ENCODE results near the gene CDC27. TPM values are rescaled to one million over a fixed set of nuclear protein-coding genes. Genes with fewer than 3 reads are reported as not detected.
"Not testable (repeated sequence)": the region's sequence is repeated elsewhere in the genome, so short reads cannot be mapped to it uniquely, and the experiment has no call there.

CDC27 gene
- total RNA-seq, 1 donor from 2014 or later, result 76.6 TPM

GRCh38 chr17:47177261-47177660 lies 11.8 kb downstream of the CDC27 start:
- no peak for DNase-seq
- Histone ChIP-seq H3K27ac (no peak overlapping the region), H3K27me3 (ENCODE audit: low read depth) (no peaks in the 10 kb centered on the region), H3K9me3 (no peaks in the 10 kb centered on the region), H3K36me3 (peaks cover 67% of the 10 kb centered on the region), H3K4me3 (no peak overlapping the region), H3K4me1 (peaks cover 15% of the 10 kb centered on the region)
- TF ChIP-seq CTCF (IDR thresholded peaks at IDR 0.05), result no peak
- intact Hi-C loops (cut with DNase I), result no loop called here
- no peak for ATAC-seq

- DNase-seq (no peak), ATAC-seq (no peak)
- peaks cover 7% of the 10 kb centered on the region for H3K4me1 ChIP-seq
- H3K27me3 ChIP-seq (ENCODE audit: low read depth), result no peaks in the 10 kb centered on the region
- H3K27ac ChIP-seq, result no peak overlapping the region
- no peak for TF ChIP-seq CTCF (IDR thresholded peaks at IDR 0.05)
- H3K4me3 ChIP-seq, result no peak overlapping the region
- intact Hi-C loops (cut with DNase I), result no loop called here
- H3K9me3 ChIP-seq, result no peaks in the 10 kb centered on the region
- H3K36me3 ChIP-seq, result peaks cover 65% of the 10 kb centered on the region
Measured at GRCh38 chr17:47176389-47176826, 12.7 kb downstream of the CDC27 start.

GRCh38 chr17:47174823-47175222 lies 14.3 kb downstream of the CDC27 start:
- H3K4me1 ChIP-seq; DNase-seq; ATAC-seq; H3K4me3 ChIP-seq; intact Hi-C loops (cut with DNase I); H3K27ac ChIP-seq; H3K27me3 ChIP-seq (ENCODE audit: low read depth); H3K9me3 ChIP-seq: not testable (repeated sequence)
- H3K36me3 ChIP-seq, result peaks cover 63% of the 10 kb centered on the region

GRCh38 chr17:47172696-47173565 lies 16.2 kb downstream of the CDC27 start:
- Histone ChIP-seq H3K4me1 (peaks cover 3% of the 10 kb centered on the region), H3K27me3 (ENCODE audit: low read depth) (no peaks in the 10 kb centered on the region), H3K4me3 (no peak overlapping the region), H3K27ac (no peak overlapping the region), H3K9me3 (no peaks in the 10 kb centered on the region), H3K36me3 (peaks cover 62% of the 10 kb centered on the region)
- no peak for TF ChIP-seq CTCF (IDR thresholded peaks at IDR 0.05)
- DNase-seq (no peak), ATAC-seq (no peak)
- intact Hi-C loops (cut with DNase I), result no loop called here

GRCh38 chr17:47170710-47171109 lies 18.4 kb downstream of the CDC27 start:
- Histone ChIP-seq H3K36me3 (peaks cover 63% of the 10 kb centered on the region), H3K4me3 (no peak overlapping the region), H3K27me3 (ENCODE audit: low read depth) (no peaks in the 10 kb centered on the region), H3K9me3 (no peaks in the 10 kb centered on the region), H3K27ac (no peak overlapping the region), H3K4me1 (no peaks in the 10 kb centered on the region)
- intact Hi-C loops (cut with DNase I), result no loop called here
- TF ChIP-seq CTCF (IDR thresholded peaks at IDR 0.05), result no peak
- no peak for ATAC-seq
- no peak for DNase-seq

- H3K36me3 ChIP-seq, result peaks cover 60% of the 10 kb centered on the region
- DNase-seq; H3K4me3 ChIP-seq; intact Hi-C loops (cut with DNase I); H3K9me3 ChIP-seq; H3K4me1 ChIP-seq; ATAC-seq; H3K27ac ChIP-seq; H3K27me3 ChIP-seq (ENCODE audit: low read depth): not testable (repeated sequence)
Measured at GRCh38 chr17:47168896-47169295, 20.2 kb downstream of the CDC27 start.

GRCh38 chr17:47166854-47167253 lies 22.2 kb downstream of the CDC27 start:
- H3K27ac ChIP-seq; H3K4me3 ChIP-seq; ATAC-seq; intact Hi-C loops (cut with DNase I); H3K4me1 ChIP-seq; DNase-seq; H3K9me3 ChIP-seq; H3K27me3 ChIP-seq (ENCODE audit: low read depth): not testable (repeated sequence)
- peaks cover 55% of the 10 kb centered on the region for H3K36me3 ChIP-seq
